H7 (cell line): Measurements from ENCODE around the gene TBXAS1. TPM values are rescaled to one million over a fixed set of nuclear protein-coding genes. Genes with fewer than 3 reads are reported as not detected.

Experiments used
- DNase-seq: peaks from one replicate; pipeline ENCODE4 v3.0.0; 2012
- H3K27me3 ChIP-seq: 2 replicates; pipeline ENCODE4 v1.6.0; 2011; ENCODE audit warnings: mild to moderate bottlenecking, low read length; ENCODE audit not compliant: control insufficient read depth, insufficient read depth
- H3K36me3 ChIP-seq: replicated peaks from 2 replicates; pipeline ENCODE4 v1.5.1; 2011; ENCODE audit warnings: low read length; ENCODE audit not compliant: control insufficient read depth, insufficient read depth
- H3K4me3 ChIP-seq: 2 replicates; pipeline ENCODE4 v1.5.1; 2011; ENCODE audit warnings: low read depth, mild to moderate bottlenecking, control low read depth, low read length, moderate library complexity; ENCODE audit not compliant: insufficient read depth
- total RNA-seq: library from RNA; depleted of rRNA; stranded (reverse); fragments of >200 nt; shearing (Covaris generic); gene quantifications from 2 replicates; pipeline ENCODE4 v1.2.3, GENCODE V29; 2014

TBXAS1 gene
- total RNA-seq, 1 experiment from 2014 or later, result 0.76 TPM

GRCh38 chr7:139985811-139986210 is 156.7 kb downstream of the TBXAS1 start:
- H3K27me3 ChIP-seq, result no peaks in the 10 kb centered on the region; the same call in none of the 2 replicates
- H3K4me3 ChIP-seq, result no peak overlapping the region
- no peak for DNase-seq
- no peaks in the 10 kb centered on the region for H3K36me3 ChIP-seq

GRCh38 chr7:139987691-139988516 is 158.8 kb downstream of the TBXAS1 start:
- Histone ChIP-seq H3K27me3 (no peaks in the 10 kb centered on the region; the same call in none of the 2 replicates), H3K36me3 (no peaks in the 10 kb centered on the region), H3K4me3 (no peak overlapping the region)
- no peak for DNase-seq

GRCh38 chr7:139989366-139990141 is 160.5 kb downstream of the TBXAS1 start:
- no peaks in the 10 kb centered on the region for H3K36me3 ChIP-seq
- H3K4me3 ChIP-seq, result no peak overlapping the region
- no peaks in the 10 kb centered on the region; the same call in none of the 2 replicates for H3K27me3 ChIP-seq
- no peak for DNase-seq

- Histone ChIP-seq H3K4me3 (no peak overlapping the region), H3K27me3 (no peaks in the 10 kb centered on the region; the same call in none of the 2 replicates), H3K36me3 (no peaks in the 10 kb centered on the region)
- DNase-seq, result no peak
Measured at GRCh38 chr7:139990142-139990535, 161.1 kb downstream of the TBXAS1 start.

GRCh38 chr7:139990571-139991268 is 161.7 kb downstream of the TBXAS1 start:
- DNase-seq, result no peak
- Histone ChIP-seq H3K36me3 (no peaks in the 10 kb centered on the region), H3K27me3 (no peaks in the 10 kb centered on the region; the same call in none of the 2 replicates), H3K4me3 (no peak overlapping the region)

DNA sequence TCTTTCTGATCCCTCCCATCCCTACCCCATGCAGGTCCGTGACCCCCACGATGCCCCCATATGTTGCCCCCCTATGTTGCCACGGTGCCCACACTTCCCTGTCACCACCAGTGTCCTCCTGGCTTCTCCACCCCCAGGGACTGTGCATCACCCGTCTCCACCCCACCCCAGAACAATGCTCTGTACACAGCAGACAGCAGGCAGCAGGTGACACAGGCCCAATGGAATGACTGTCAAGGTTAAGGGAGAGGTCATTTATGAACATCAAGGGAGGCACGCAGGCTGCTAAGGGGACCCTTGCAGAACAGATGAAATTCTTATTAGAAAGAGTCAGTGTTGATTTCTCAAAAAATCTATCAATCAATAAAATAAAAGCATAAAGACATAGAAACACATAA is 162.2 kb downstream of the TBXAS1 start:
- H3K36me3 ChIP-seq, result no peaks in the 10 kb centered on the region
- no peaks in the 10 kb centered on the region; the same call in none of the 2 replicates for H3K27me3 ChIP-seq
- DNase-seq, result no peak
- no peak overlapping the region for H3K4me3 ChIP-seq

- Histone ChIP-seq H3K36me3 (no peaks in the 10 kb centered on the region), H3K4me3 (no peak overlapping the region), H3K27me3 (no peaks in the 10 kb centered on the region; the same call in 1 of the 2 replicates)
- DNase-seq, result no peak
Measured at GRCh38 chr7:139991911-139992310, 162.8 kb downstream of the TBXAS1 start.

- Histone ChIP-seq H3K27me3 (no peaks in the 10 kb centered on the region; the same call in 1 of the 2 replicates), H3K4me3 (no peak overlapping the region), H3K36me3 (no peaks in the 10 kb centered on the region)
- DNase-seq, result no peak
Measured at GRCh38 chr7:139992353-139993044, 163.4 kb downstream of the TBXAS1 start.

- H3K36me3 ChIP-seq, result no peaks in the 10 kb centered on the region
- no peaks in the 10 kb centered on the region; the same call in 1 of the 2 replicates for H3K27me3 ChIP-seq
- no peak for DNase-seq
- no peak overlapping the region for H3K4me3 ChIP-seq
Measured at GRCh38 chr7:139993169-139993568, 164.1 kb downstream of the TBXAS1 start.

- no peak for DNase-seq
- H3K27me3 ChIP-seq, result no peaks in the 10 kb centered on the region; the same call in 1 of the 2 replicates
- H3K4me3 ChIP-seq, result no peak overlapping the region
- no peaks in the 10 kb centered on the region for H3K36me3 ChIP-seq
Measured at GRCh38 chr7:139993592-139993991, 164.5 kb downstream of the TBXAS1 start.

- no peaks in the 10 kb centered on the region for H3K36me3 ChIP-seq
- no peak for DNase-seq
- H3K27me3 ChIP-seq, result no peaks in the 10 kb centered on the region
- no peak overlapping the region for H3K4me3 ChIP-seq
Measured at GRCh38 chr7:139994356-139994755, 165.3 kb downstream of the TBXAS1 start.

GRCh38 chr7:139995017-139995915 is 166.2 kb downstream of the TBXAS1 start:
- no peak for DNase-seq
- H3K36me3 ChIP-seq, result no peaks in the 10 kb centered on the region
- H3K27me3 ChIP-seq, result no peaks in the 10 kb centered on the region
- no peak overlapping the region for H3K4me3 ChIP-seq

DNA sequence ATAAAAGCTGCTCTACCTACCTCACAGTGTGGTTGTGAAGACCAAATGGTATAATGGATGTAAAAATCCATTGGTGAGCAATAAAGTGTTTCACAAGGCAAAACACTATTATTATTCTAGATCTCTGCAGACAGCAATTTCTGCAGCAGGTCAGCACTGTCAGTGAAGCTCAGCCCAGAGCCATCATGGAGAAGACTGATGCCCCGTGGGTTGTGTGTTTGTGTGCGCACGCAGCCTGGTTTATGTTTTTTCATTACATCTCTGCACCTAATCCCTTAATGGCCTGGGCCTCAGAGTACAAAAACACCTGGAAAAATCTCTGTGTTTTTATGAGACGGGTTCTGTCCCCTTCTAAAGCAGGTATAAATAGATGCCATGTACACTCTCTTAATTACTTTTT is 169.5 kb downstream of the TBXAS1 start:
- no peaks in the 10 kb centered on the region for H3K36me3 ChIP-seq
- H3K4me3 ChIP-seq, result no peak overlapping the region
- H3K27me3 ChIP-seq, result no peaks in the 10 kb centered on the region
- DNase-seq, result no peak
